Measurements from ENCODE around the gene NLRC5. TPM values are rescaled to one million over a fixed set of nuclear protein-coding genes. Genes with fewer than 3 reads are reported as not detected.

The NLRC5 gene
- total RNA-seq, 3 donors from 2014 or later: 110 to 127 (median 113) TPM

- no peaks in the 10 kb centered on the region for H3K4me1 ChIP-seq (ENCODE audit: low read depth)
- TF ChIP-seq CTCF (IDR thresholded peaks at IDR 0.05): peak; percentile 22
- intact Hi-C loops (cut with DNase I, micrococcal nuclease): no loop called here
- DNase-seq (peak in 2 of 3 donors; percentile 60 to 80), ATAC-seq (peak; percentile 28)
- no peak overlapping the region for H3K4me3 ChIP-seq
- H3K36me3 ChIP-seq (ENCODE audit: low read depth): no peaks in the 10 kb centered on the region
- no peaks in the 10 kb centered on the region for H3K9me3 ChIP-seq
Measured at GRCh38 chr16:57045694-57046381, 56.5 kb downstream of the NLRC5 start.

- no peaks in the 10 kb centered on the region for H3K4me1 ChIP-seq (ENCODE audit: low read depth)
- DNase-seq (no peak), ATAC-seq (no peak)
- H3K4me3 ChIP-seq: no peak overlapping the region
- no peaks in the 10 kb centered on the region for H3K36me3 ChIP-seq (ENCODE audit: low read depth)
- H3K9me3 ChIP-seq: no peaks in the 10 kb centered on the region
- TF ChIP-seq CTCF (IDR thresholded peaks at IDR 0.05): no peak
- intact Hi-C loops (cut with DNase I, micrococcal nuclease): no loop called here
Measured at GRCh38 chr16:57048095-57048494, 58.7 kb downstream of the NLRC5 start.

- no peak for ATAC-seq
- Histone ChIP-seq H3K4me3 (no peak overlapping the region), H3K36me3 (ENCODE audit: low read depth) (no peaks in the 10 kb centered on the region), H3K4me1 (ENCODE audit: low read depth) (no peaks in the 10 kb centered on the region), H3K9me3 (no peaks in the 10 kb centered on the region)
- intact Hi-C loops (cut with DNase I, micrococcal nuclease): no loop called here
- no peak for TF ChIP-seq CTCF (IDR thresholded peaks at IDR 0.05)
- no peak for DNase-seq
Measured at GRCh38 chr16:57049678-57050077, 60.3 kb downstream of the NLRC5 start.

- no peak overlapping the region for H3K4me3 ChIP-seq
- TF ChIP-seq CTCF (IDR thresholded peaks at IDR 0.05): no peak
- H3K36me3 ChIP-seq (ENCODE audit: low read depth): peaks cover 3% of the 10 kb centered on the region
- ATAC-seq: no peak
- no peaks in the 10 kb centered on the region for H3K9me3 ChIP-seq
- no peaks in the 10 kb centered on the region for H3K4me1 ChIP-seq (ENCODE audit: low read depth)
- DNase-seq: no peak
- intact Hi-C loops (cut with DNase I, micrococcal nuclease): no loop called here
Measured at GRCh38 chr16:57051696-57052228, 62.4 kb downstream of the NLRC5 start.

- ATAC-seq (no peak), DNase-seq (no peak)
- no peak for TF ChIP-seq CTCF (IDR thresholded peaks at IDR 0.05)
- Histone ChIP-seq H3K4me3 (no peak overlapping the region), H3K36me3 (ENCODE audit: low read depth) (peaks cover 3% of the 10 kb centered on the region), H3K4me1 (ENCODE audit: low read depth) (no peaks in the 10 kb centered on the region), H3K9me3 (no peaks in the 10 kb centered on the region)
- intact Hi-C loops (cut with DNase I, micrococcal nuclease): no loop called here
Measured at GRCh38 chr16:57053206-57053605, 63.8 kb downstream of the NLRC5 start.
